ENCODE measurements around the gene KAT7.
A peak's percentile ranks its signal among the peaks of the same experiment; 100 is the strongest.

KAT7 gene

GRCh38 chr17:49749730-49750129 is 38.8 kb upstream of the KAT7 start:
- DNase-seq, result no peak
- TF ChIP-seq CTCF (IDR thresholded peaks at IDR 0.05; ENCODE audit: low read depth, low read length), result no peak
- Histone ChIP-seq H3K36me3 (peaks cover 24% of the 10 kb centered on the region), H3K27me3 (ENCODE audit: insufficient read depth, low read depth, severe bottlenecking) (no peaks in the 10 kb centered on the region), H3K27ac (no peak overlapping the region), H3K4me3 (ENCODE audit: low read depth, low read length) (no peak overlapping the region), H3K9me3 (ENCODE audit: severe bottlenecking) (no peaks in the 10 kb centered on the region)

- no peak for TF ChIP-seq CTCF (IDR thresholded peaks at IDR 0.05; ENCODE audit: low read depth, low read length)
- Histone ChIP-seq H3K9me3 (ENCODE audit: severe bottlenecking) (no peaks in the 10 kb centered on the region), H3K36me3 (peaks cover 27% of the 10 kb centered on the region), H3K27ac (no peak overlapping the region), H3K4me3 (ENCODE audit: low read depth, low read length) (no peak overlapping the region), H3K27me3 (ENCODE audit: insufficient read depth, low read depth, severe bottlenecking) (no peaks in the 10 kb centered on the region)
- no peak for DNase-seq
These were observed 36.0 kb upstream of the KAT7 start for GRCh38 chr17:49752508-49752907.

GRCh38 chr17:49753959-49754391 is 34.5 kb upstream of the KAT7 start:
- Histone ChIP-seq H3K36me3 (peaks cover 23% of the 10 kb centered on the region), H3K4me3 (ENCODE audit: low read depth, low read length) (no peak overlapping the region), H3K9me3 (ENCODE audit: severe bottlenecking) (no peaks in the 10 kb centered on the region), H3K27me3 (ENCODE audit: insufficient read depth, low read depth, severe bottlenecking) (no peaks in the 10 kb centered on the region), H3K27ac (no peak overlapping the region)
- TF ChIP-seq CTCF (IDR thresholded peaks at IDR 0.05; ENCODE audit: low read depth, low read length), result no peak
- no peak for DNase-seq

- DNase-seq, result peak; percentile 55
- TF ChIP-seq CTCF (IDR thresholded peaks at IDR 0.05; ENCODE audit: low read depth, low read length), result no peak
- peaks cover 23% of the 10 kb centered on the region for H3K36me3 ChIP-seq
- no peak overlapping the region for H3K4me3 ChIP-seq (ENCODE audit: low read depth, low read length)
- no peaks in the 10 kb centered on the region for H3K27me3 ChIP-seq (ENCODE audit: insufficient read depth, low read depth, severe bottlenecking)
- no peaks in the 10 kb centered on the region for H3K9me3 ChIP-seq (ENCODE audit: severe bottlenecking)
- H3K27ac ChIP-seq, result no peak overlapping the region
These were observed 32.7 kb upstream of the KAT7 start for GRCh38 chr17:49755663-49756283.

- no peak for DNase-seq
- H3K27ac ChIP-seq, result no peak overlapping the region
- H3K36me3 ChIP-seq, result peaks cover 23% of the 10 kb centered on the region
These were observed 31.9 kb upstream of the KAT7 start for GRCh38 chr17:49756323-49757150.

More at GRCh38 chr17:49756323-49757150, 31.9 kb upstream of the KAT7 start:
- H3K4me3 ChIP-seq (ENCODE audit: low read depth, low read length), result no peak overlapping the region
- H3K9me3 ChIP-seq (ENCODE audit: severe bottlenecking), result no peaks in the 10 kb centered on the region
- TF ChIP-seq CTCF (IDR thresholded peaks at IDR 0.05; ENCODE audit: low read depth, low read length), result no peak
- H3K27me3 ChIP-seq (ENCODE audit: insufficient read depth, low read depth, severe bottlenecking), result no peaks in the 10 kb centered on the region
